ENCODE measurements around the gene NTM.

NTM gene

DNA sequence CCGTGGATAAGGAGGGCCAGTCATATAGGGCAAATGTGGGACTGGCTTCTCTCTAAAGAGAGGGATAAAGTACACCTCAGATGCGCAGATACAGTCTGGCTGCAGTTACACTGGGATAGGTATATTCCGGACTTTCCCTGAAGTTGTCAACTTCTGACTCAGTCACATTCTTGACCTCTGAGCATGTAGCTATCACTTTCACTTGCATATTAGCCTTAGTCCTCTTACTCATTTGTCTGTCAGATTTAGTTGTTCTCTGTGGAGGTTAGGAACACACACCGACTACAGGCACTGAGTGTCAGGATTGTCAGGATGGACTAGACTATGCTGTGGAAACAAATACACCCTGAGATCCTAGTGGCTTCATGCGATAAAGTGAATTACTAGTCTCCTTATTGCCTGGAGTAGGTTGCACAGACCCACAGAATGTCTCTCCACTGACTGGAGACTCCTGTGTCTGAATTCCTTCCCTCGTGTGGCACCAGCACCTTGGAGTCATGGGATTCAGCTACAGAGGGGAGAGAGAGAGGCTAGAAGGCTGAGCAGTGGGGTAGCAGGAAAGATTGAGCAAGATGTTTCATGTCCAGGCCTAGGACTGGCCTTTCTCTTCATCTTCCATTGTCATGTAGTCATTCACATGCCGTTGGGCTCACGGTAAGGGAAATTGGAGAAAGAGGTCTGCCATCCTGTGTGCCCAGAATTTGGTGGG is 654.3 kb downstream of the NTM start:
- ATAC-seq (ENCODE audit: low read depth) (peak; percentile 99), DNase-seq (ENCODE audit: low spot score) (no peak)
- H3K4me1 ChIP-seq (ENCODE audit: insufficient read depth, poor library complexity, severe bottlenecking): peaks cover 29% of the 10 kb centered on the region
- H3K4me3 ChIP-seq (ENCODE audit: severe bottlenecking): no peak overlapping the region
- TF ChIP-seq CTCF (IDR thresholded peaks at IDR 0.05; ENCODE audit: poor library complexity, severe bottlenecking): no peak
- H3K36me3 ChIP-seq (ENCODE audit: low read depth): no peaks in the 10 kb centered on the region
- no peaks in the 10 kb centered on the region for H3K9me3 ChIP-seq (ENCODE audit: severe bottlenecking)
- no peaks in the 10 kb centered on the region for H3K27me3 ChIP-seq (ENCODE audit: insufficient read depth, poor library complexity, severe bottlenecking)
- peak overlapping the region; percentile 81 for H3K27ac ChIP-seq (ENCODE audit: poor library complexity, severe bottlenecking)

GRCh38 chr11:132026746-132027145 is 656.3 kb downstream of the NTM start:
- H3K27me3 ChIP-seq (ENCODE audit: insufficient read depth, poor library complexity, severe bottlenecking): no peaks in the 10 kb centered on the region
- H3K27ac ChIP-seq (ENCODE audit: poor library complexity, severe bottlenecking): peak overlapping the region; percentile 81
- H3K4me3 ChIP-seq (ENCODE audit: severe bottlenecking): no peak overlapping the region
- ATAC-seq (ENCODE audit: low read depth): no peak
- H3K9me3 ChIP-seq (ENCODE audit: severe bottlenecking): no peaks in the 10 kb centered on the region
- H3K4me1 ChIP-seq (ENCODE audit: insufficient read depth, poor library complexity, severe bottlenecking): peaks cover 26% of the 10 kb centered on the region
- DNase-seq (ENCODE audit: low spot score): no peak
- H3K36me3 ChIP-seq (ENCODE audit: low read depth): no peaks in the 10 kb centered on the region
- TF ChIP-seq CTCF (IDR thresholded peaks at IDR 0.05; ENCODE audit: poor library complexity, severe bottlenecking): no peak

DNA sequence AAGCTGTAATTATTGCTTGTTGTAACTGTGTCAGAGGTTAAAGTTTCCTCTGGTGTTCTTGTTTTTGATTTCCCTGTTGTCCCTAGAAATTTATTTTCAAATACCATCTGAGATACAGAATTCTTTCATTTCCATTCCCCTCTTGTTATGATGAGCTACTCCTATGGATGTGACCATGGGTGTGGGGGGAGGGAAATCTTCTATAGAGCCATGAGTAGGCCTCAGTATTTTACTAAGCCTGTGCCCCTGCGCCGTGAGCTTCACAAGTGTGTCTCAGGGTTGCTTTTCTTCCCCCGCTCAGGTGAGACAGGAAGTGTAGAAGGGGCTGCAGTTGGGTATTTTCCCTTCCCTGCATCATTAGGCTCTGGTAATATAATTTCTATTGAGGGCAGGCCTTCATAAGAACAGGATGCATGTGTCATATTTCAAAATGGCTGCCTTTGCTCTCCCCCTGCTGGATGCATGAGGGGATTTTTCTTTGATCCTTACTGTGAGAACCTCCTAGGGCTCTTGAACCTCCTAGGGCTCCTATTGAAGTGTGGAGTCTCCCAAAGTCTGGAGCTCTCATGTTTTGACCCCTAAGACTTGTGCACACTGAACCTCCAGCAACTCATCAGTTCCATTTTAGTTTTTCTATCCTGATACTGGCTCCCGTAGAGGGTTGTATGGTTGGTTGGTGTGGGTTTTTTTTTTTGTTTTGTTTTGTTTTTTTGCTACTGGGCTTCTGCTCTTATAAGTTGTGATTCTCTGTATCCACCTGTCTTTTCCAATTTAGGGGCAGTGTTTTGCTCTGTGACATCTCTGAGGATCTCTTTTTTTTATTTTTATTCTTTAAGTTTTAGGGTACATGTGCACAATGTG is 658.2 kb downstream of the NTM start:
- peak; percentile 58 for TF ChIP-seq CTCF (IDR thresholded peaks at IDR 0.05; ENCODE audit: poor library complexity, severe bottlenecking)
- Histone ChIP-seq H3K9me3 (ENCODE audit: severe bottlenecking) (peaks cover 2% of the 10 kb centered on the region), H3K27ac (ENCODE audit: poor library complexity, severe bottlenecking) (no peak overlapping the region), H3K36me3 (ENCODE audit: low read depth) (no peaks in the 10 kb centered on the region), H3K4me1 (ENCODE audit: insufficient read depth, poor library complexity, severe bottlenecking) (peaks cover 33% of the 10 kb centered on the region), H3K4me3 (ENCODE audit: severe bottlenecking) (no peak overlapping the region), H3K27me3 (ENCODE audit: insufficient read depth, poor library complexity, severe bottlenecking) (no peaks in the 10 kb centered on the region)
- ATAC-seq (ENCODE audit: low read depth) (no peak), DNase-seq (ENCODE audit: low spot score) (no peak)

DNA sequence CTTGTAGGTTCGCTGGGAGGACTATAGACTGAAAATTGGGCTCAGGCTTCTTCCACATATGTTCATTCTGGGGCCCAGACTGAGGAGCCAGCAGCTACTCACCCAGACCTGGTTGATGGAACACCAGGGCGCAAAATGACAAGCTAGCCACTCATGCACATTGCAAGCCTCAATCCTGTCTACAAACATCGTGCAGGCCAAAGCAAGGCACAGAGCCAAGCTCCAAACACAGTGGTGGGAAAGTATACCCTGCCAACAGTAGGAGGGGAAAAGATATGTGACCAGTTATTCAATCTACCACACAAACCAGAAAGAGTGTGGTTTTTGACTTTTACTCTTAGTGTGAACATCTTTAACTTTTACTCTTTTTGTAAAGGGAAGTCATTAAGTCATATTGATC is 660.5 kb downstream of the NTM start:
- Histone ChIP-seq H3K36me3 (ENCODE audit: low read depth) (no peaks in the 10 kb centered on the region), H3K27me3 (ENCODE audit: insufficient read depth, poor library complexity, severe bottlenecking) (no peaks in the 10 kb centered on the region), H3K9me3 (ENCODE audit: severe bottlenecking) (peaks cover 2% of the 10 kb centered on the region), H3K4me3 (ENCODE audit: severe bottlenecking) (no peak overlapping the region), H3K4me1 (ENCODE audit: insufficient read depth, poor library complexity, severe bottlenecking) (peaks cover 14% of the 10 kb centered on the region), H3K27ac (ENCODE audit: poor library complexity, severe bottlenecking) (no peak overlapping the region)
- ATAC-seq (ENCODE audit: low read depth) (no peak), DNase-seq (ENCODE audit: low spot score) (no peak)
- TF ChIP-seq CTCF (IDR thresholded peaks at IDR 0.05; ENCODE audit: poor library complexity, severe bottlenecking): no peak
